ENCODE data around the gene CEP135.
"Not testable (repeated sequence)": the region's sequence is repeated elsewhere in the genome, so short reads cannot be mapped to it uniquely, and the experiment has no call there.

The CEP135 gene

GRCh38 chr4:55947912-55948725 is 626 bp upstream of the CEP135 start:
- DNase-seq: no peak

DNA sequence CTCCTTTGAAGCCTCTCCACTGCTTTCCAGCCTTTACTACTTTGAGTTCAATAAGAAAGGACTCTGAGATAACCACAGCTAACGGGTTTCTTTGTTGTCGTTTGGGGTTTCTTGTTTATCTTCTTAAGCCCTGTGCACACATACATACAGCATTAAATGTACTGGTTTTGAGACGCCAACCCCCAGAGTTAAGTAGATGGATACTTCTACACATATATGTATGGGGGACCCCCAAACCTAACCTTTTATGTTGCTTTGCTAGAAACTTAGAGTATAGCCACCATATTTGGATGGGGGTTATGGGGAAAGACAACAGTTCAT is 697 bp downstream of the CEP135 start:
- no peak for DNase-seq

- DNase-seq: no peak
Observed at GRCh38 chr4:55951191-55951922, 2.6 kb downstream of the CEP135 start.

GRCh38 chr4:55955710-55956109 is 7.0 kb downstream of the CEP135 start:
- DNase-seq: no peak

- no peak for DNase-seq
Observed at GRCh38 chr4:55959655-55960054, 10.9 kb downstream of the CEP135 start.

- DNase-seq: no peak
Observed at GRCh38 chr4:55964046-55964445, 15.3 kb downstream of the CEP135 start.

- no peak for DNase-seq
Observed at GRCh38 chr4:55965585-55965984, 16.8 kb downstream of the CEP135 start.

DNA sequence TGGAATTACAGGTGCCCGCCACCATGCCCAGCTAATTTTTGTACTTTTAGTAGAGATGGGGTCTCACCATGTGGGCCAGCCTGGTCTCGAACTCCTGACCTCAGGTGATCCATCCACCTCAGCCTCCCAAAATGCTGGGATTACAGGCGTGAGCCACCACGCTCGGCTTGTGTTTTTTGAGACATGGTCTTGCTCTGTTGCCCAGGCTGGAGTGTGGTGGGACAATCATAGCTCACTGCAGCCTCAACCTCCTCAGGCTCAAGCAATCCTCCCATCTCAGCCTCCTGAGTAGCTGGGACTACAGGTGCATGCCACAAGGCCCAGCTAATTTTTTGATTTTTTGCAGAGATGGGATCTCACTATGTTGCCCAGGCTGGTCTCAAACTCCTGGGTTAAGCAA is 17.6 kb downstream of the CEP135 start:
- DNase-seq: not testable (repeated sequence)

DNA sequence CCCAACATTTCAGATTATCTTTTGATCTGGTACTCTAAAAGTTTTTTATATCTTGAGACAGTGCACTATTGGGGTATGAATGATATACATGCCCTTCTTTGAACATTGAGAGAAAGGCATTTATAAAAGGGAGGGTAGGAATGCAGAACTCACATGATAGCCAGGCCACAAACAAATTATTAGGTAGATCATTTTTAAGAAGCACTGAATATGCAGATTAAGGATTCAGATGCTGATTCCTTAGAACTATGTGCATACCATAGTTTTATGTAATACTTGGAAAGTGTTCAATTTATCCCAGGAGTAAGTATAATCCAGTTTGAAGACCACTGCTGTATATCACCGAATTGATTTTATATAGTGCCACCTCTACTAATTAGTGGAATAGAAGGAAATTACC is 18.6 kb downstream of the CEP135 start:
- DNase-seq: no peak

- DNase-seq: no peak
Observed at GRCh38 chr4:55973650-55974049, 24.9 kb downstream of the CEP135 start.

DNA sequence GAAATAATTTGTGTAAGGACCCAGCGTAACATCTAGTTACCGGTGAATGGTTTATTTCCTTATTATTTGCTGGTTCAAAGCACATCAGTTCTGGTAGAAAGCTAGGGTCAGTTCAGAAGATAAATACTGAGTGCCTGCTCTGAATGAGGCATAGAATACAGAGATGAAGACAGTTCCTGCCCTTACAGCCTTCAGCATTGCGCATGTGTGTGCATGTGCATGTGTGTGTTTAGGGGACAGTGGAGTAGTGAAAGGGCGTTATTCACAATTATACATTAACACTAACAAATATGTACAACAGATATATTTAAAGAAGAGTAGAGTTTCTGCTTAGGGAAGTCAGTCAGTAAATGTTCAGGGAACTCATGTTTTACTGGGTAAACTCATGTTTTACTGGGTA is 29.1 kb downstream of the CEP135 start:
- DNase-seq: no peak

DNA sequence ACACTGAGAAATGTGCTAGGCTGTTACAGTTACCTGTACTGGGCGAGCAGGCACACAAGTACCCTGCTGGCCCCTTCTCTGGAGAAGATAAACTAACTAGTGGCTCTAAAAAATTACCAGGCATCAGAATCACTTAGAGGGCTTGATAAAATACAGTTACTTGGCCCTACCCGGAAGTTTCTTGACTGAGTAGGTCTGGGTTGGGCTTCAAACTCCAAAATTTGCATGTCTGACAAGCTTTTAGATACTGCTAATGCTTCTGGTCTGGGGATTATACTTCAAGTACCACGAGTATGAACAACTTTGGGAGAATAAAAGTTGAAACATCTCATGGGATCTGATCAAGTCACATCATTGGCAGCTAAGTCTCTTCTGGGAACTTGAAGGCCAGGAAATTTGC is 30.8 kb downstream of the CEP135 start:
- no peak for DNase-seq

- no peak for DNase-seq
Observed at GRCh38 chr4:55980725-55981124, 32.0 kb downstream of the CEP135 start.

DNA sequence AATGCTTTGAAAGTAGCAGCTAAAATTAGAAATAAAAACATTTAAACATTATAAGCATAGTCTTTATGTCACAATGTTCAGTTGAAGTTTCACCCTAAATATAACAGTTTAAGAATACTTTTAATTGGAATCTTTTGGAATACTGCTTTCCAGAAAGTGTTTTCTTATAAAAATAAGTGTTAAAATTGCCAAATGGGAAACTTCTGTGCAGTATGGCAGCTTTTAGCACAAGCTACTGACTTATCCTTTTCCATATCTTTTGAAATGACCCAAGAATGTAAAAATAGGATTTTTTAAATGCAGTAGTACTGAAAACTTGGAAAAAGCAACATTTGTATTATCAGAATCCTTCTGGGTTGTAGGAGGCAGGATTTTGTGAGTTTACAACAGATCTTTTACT is 34.2 kb downstream of the CEP135 start:
- DNase-seq: no peak

DNA sequence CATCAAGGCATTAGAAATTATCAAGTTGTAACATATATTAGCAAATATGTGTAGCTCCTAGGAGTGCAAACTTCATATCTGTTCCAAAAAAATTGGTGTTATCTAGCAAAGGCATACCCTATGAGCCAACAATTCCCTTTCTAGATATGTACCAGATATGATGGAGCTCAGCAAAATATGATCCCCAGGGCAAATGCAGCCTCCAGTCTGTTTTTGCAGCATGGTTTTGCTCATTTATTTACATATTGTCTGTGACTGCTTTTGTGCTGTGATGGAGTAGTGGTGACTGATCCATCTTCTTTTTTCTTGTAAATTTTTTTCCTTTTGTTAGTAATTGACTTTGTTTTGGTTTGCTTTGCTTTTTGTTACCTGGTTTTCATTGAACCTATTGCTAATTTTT is 41.0 kb downstream of the CEP135 start:
- no peak for DNase-seq

GRCh38 chr4:55993994-55994663 is 45.4 kb downstream of the CEP135 start:
- no peak for DNase-seq

GRCh38 chr4:55996646-55997045 is 47.9 kb downstream of the CEP135 start:
- no peak for DNase-seq

DNA sequence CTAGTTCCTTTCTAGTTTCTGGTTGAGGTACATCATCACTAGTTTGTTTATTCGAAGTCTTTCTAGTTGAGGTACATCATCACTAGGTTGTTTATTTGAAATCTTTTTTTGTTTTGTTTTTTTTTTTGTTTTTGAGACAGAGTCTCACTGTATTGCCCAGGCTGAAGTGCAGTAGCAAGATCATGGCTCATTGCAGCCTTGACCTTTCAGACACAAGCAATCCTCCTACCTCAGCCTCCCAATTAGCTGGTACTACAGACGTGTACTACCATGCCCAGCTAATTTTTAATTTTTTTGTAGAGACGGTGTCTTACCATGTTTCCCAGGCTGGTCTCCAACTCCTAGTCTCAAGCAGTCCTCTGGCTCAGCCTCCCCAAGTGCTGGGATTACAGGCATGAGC is 54.9 kb downstream of the CEP135 start:
- no peak for DNase-seq

DNA sequence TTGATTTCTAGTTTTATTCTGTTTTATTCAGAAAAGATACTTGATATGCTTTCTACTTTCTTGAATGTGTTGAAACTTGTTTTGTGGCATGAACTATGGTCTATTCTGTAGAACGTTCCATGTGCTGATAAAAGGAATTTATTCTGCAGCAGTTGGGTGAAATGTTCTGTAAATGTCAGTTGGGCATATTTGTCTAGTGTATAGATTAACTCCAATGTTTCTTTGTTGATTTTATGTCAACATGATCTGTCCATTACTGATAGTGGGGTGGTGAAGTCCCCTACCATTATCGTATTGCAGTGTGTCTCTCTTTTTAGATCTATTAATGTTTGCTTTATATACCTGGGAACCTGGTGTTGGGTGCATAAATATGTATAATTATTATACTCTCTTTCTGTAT is 55.5 kb downstream of the CEP135 start:
- no peak for DNase-seq

GRCh38 chr4:56007154-56007553 is 58.4 kb downstream of the CEP135 start:
- no peak for DNase-seq

GRCh38 chr4:56008206-56008605 is 59.5 kb downstream of the CEP135 start:
- no peak for DNase-seq

- DNase-seq: no peak
Observed at GRCh38 chr4:56026596-56026995, 77.9 kb downstream of the CEP135 start.

DNA sequence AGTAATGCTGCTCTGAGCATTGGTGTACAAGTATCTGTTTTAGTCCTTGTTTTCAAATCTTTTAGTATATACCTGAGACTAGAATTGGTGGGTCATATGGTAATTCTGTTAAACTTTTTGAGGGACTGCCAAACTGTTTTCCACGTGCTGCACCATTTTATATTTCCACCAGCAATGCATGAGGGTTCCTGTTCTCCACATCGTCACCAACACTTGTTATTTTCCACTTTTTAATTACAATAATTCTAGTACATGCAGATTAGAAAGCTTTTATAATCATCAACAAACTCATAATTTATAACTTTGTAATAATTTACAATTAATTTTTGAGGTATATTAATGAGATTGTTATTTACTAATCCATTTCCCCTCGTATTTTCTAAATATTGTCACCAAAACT is 79.4 kb downstream of the CEP135 start:
- no peak for DNase-seq

GRCh38 chr4:56038487-56039162 is 89.9 kb downstream of the CEP135 start:
- DNase-seq: no peak

All from NK-92 treated with Interleukin-12 subunit alpha and Interleukin-12 subunit beta, amount 100 ng/mL, for 24 hours (cell line).